ENCODE measurements around the gene RXRA.

- no peak for TF ChIP-seq SMARCC2 (IDR thresholded peaks at IDR 0.05)
- TF ChIP-seq, protein P1, sequence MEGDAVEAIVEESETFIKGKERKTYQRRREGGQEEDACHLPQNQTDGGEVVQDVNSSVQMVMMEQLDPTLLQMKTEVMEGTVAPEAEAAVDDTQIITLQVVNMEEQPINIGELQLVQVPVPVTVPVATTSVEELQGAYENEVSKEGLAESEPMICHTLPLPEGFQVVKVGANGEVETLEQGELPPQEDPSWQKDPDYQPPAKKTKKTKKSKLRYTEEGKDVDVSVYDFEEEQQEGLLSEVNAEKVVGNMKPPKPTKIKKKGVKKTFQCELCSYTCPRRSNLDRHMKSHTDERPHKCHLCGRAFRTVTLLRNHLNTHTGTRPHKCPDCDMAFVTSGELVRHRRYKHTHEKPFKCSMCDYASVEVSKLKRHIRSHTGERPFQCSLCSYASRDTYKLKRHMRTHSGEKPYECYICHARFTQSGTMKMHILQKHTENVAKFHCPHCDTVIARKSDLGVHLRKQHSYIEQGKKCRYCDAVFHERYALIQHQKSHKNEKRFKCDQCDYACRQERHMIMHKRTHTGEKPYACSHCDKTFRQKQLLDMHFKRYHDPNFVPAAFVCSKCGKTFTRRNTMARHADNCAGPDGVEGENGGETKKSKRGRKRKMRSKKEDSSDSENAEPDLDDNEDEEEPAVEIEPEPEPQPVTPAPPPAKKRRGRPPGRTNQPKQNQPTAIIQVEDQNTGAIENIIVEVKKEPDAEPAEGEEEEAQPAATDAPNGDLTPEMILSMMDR (CRISPR knock-in tag; IDR thresholded peaks at IDR 0.05): no peak
- TF ChIP-seq NCOR1 (IDR thresholded peaks at IDR 0.05; ENCODE audit: borderline replicate concordance, low read length): no peak
- TF ChIP-seq POLR2AphosphoS5 (IDR thresholded peaks at IDR 0.05; ENCODE audit: low read depth, low read length): no peak
- no peak for TF ChIP-seq ZIK1 (CRISPR knock-in tag; IDR thresholded peaks at IDR 0.05; ENCODE audit: borderline replicate concordance, low read depth)
- TF ChIP-seq TCF7L2 (IDR thresholded peaks at IDR 0.05; ENCODE audit: low read depth, low read length): no peak
- TF ChIP-seq ZKSCAN1 (IDR thresholded peaks at IDR 0.05; ENCODE audit: low read length): no peak
- TF ChIP-seq ZNF660 (CRISPR knock-in tag; IDR thresholded peaks at IDR 0.05; ENCODE audit: borderline replicate concordance, low read depth): no peak
- no peak for TF ChIP-seq EP300 (IDR thresholded peaks at IDR 0.05; ENCODE audit: low read depth in 2 of 2, low read length in 2 of 2)
- no peak for TF ChIP-seq EP300 (CRISPR knock-in tag; IDR thresholded peaks at IDR 0.05; ENCODE audit: borderline replicate concordance)
- TF ChIP-seq BCLAF1 (IDR thresholded peaks at IDR 0.05): no peak
- no peak for TF ChIP-seq PCBP1 (IDR thresholded peaks at IDR 0.05; ENCODE audit: borderline replicate concordance, low read depth, low read length)
- TF ChIP-seq CC2D1A (CRISPR knock-in tag; IDR thresholded peaks at IDR 0.05): no peak
Measured at GRCh38 chr9:134291961-134292871, 34.0 kb upstream of the RXRA start.
